Activated naive CD8-positive, alpha-beta T cell treated with anti-CD3 and anti-CD28 coated beads, Interleukin-2, amount 10 ng/mL, durations not matched to agents 7 days and 5 days (primary cell): ENCODE results near the gene CTSV. TPM values are rescaled to one million over a fixed set of nuclear protein-coding genes. Genes with fewer than 3 reads are reported as not detected.
"Not testable (repeated sequence)": the region's sequence is repeated elsewhere in the genome, so short reads cannot be mapped to it uniquely, and the experiment has no call there.

Experiments
- ATAC-seq: fragments of 150-1000 bp; cut with Tn5 transposase; one replicate; pipeline ENCODE4 v1.10.0; 2021; ENCODE audit warnings: low read depth, moderate library complexity
- POLR2A ChIA-PET: fragments of 350-600 bp; sonication (Branson Sonifier 250); formaldehyde crosslinking; loops from one replicate; lab custom pipeline; 2021; ENCODE audit warnings: antibody characterized with exemption; lab: Charles Lee
- DNase-seq: peaks from one replicate; pipeline ENCODE4 v3.0.0; 2021
- H3K27ac Mint-ChIP-seq: one replicate; pipeline ENCODE4 v1.8.0; 2022; ENCODE audit warnings: mild to moderate bottlenecking, mixed read lengths
- H3K27me3 Mint-ChIP-seq: one replicate; pipeline ENCODE4 v1.8.0; 2022; ENCODE audit warnings: mild to moderate bottlenecking, moderate library complexity, mixed read lengths
- H3K36me3 Mint-ChIP-seq: one replicate; pipeline ENCODE4 v1.8.0; 2021; ENCODE audit warnings: mild to moderate bottlenecking, mixed read lengths
- H3K4me1 Mint-ChIP-seq: one replicate; pipeline ENCODE4 v1.8.0; 2021; ENCODE audit warnings: mixed read lengths
- H3K4me3 Mint-ChIP-seq: one replicate; pipeline ENCODE4 v1.8.0; 2022; ENCODE audit warnings: mild to moderate bottlenecking, moderate library complexity, mixed read lengths
- H3K9me3 Mint-ChIP-seq: one replicate; pipeline ENCODE4 v1.8.0; 2021; ENCODE audit warnings: mixed read lengths
- total RNA-seq, 2 experiments: library from RNA; stranded (reverse); gene quantifications; one replicate each; pipeline ENCODE4 v1.2.3, GENCODE V29; 2021

The CTSV gene
- total RNA-seq, 2 experiments from 2014 or later = 0.33 to 0.45 TPM

- H3K9me3 Mint-ChIP-seq = peaks cover 6% of the 10 kb centered on the region
- ATAC-seq = no peak
- no peaks in the 10 kb centered on the region for H3K36me3 Mint-ChIP-seq
- POLR2A ChIA-PET = no interaction called here
- H3K27me3 Mint-ChIP-seq = peaks cover 5% of the 10 kb centered on the region
- no peak overlapping the region for H3K27ac Mint-ChIP-seq
- no peak overlapping the region for H3K4me3 Mint-ChIP-seq
- no peak for DNase-seq
- H3K4me1 Mint-ChIP-seq = no peaks in the 10 kb centered on the region
Observed at GRCh38 chr9:97064176-97064575, 25.2 kb upstream of the CTSV start.

- ATAC-seq = no peak
- POLR2A ChIA-PET = no interaction called here
- no peaks in the 10 kb centered on the region for H3K36me3 Mint-ChIP-seq
Observed at GRCh38 chr9:97060796-97061195, 21.9 kb upstream of the CTSV start.

GRCh38 chr9:97059626-97060025 lies 20.7 kb upstream of the CTSV start:
- Mint-ChIP-seq H3K4me1 (no peaks in the 10 kb centered on the region), H3K27me3 (peaks cover 7% of the 10 kb centered on the region), H3K9me3 (no peaks in the 10 kb centered on the region), H3K36me3 (no peaks in the 10 kb centered on the region), H3K27ac (no peak overlapping the region), H3K4me3 (no peak overlapping the region)
- DNase-seq (no peak), ATAC-seq (no peak)
- POLR2A ChIA-PET = no interaction called here

More at GRCh38 chr9:97060796-97061195, 21.9 kb upstream of the CTSV start:
- Mint-ChIP-seq H3K27me3 (peaks cover 2% of the 10 kb centered on the region), H3K4me1 (no peaks in the 10 kb centered on the region), H3K4me3 (no peak overlapping the region), H3K9me3 (peaks cover 3% of the 10 kb centered on the region), H3K27ac (no peak overlapping the region)
- DNase-seq = no peak

- DNase-seq = no peak
- H3K4me3 Mint-ChIP-seq = no peak overlapping the region
- no peak for ATAC-seq
- peaks cover 10% of the 10 kb centered on the region for H3K27me3 Mint-ChIP-seq
- POLR2A ChIA-PET = interaction anchor here (0.6 to 0.7 kb wide), 2 partner anchors 489 to 614 kb away, joined by 3 to 6 read pairs; no protein-coding TSS in a partner anchor
- no peak overlapping the region for H3K27ac Mint-ChIP-seq
- no peaks in the 10 kb centered on the region for H3K9me3 Mint-ChIP-seq
- H3K36me3 Mint-ChIP-seq = no peaks in the 10 kb centered on the region
- no peaks in the 10 kb centered on the region for H3K4me1 Mint-ChIP-seq
Observed at GRCh38 chr9:97057651-97058050, 18.7 kb upstream of the CTSV start.

GRCh38 chr9:97055891-97056290 lies 16.9 kb upstream of the CTSV start:
- H3K27ac Mint-ChIP-seq, H3K9me3 Mint-ChIP-seq, H3K4me1 Mint-ChIP-seq, H3K4me3 Mint-ChIP-seq, H3K36me3 Mint-ChIP-seq, ATAC-seq, POLR2A ChIA-PET, DNase-seq: not testable (repeated sequence)
- peaks cover 20% of the 10 kb centered on the region for H3K27me3 Mint-ChIP-seq

- Mint-ChIP-seq H3K4me1 (no peaks in the 10 kb centered on the region), H3K4me3 (no peak overlapping the region), H3K36me3 (no peaks in the 10 kb centered on the region), H3K9me3 (no peaks in the 10 kb centered on the region), H3K27ac (no peak overlapping the region), H3K27me3 (peaks cover 32% of the 10 kb centered on the region)
- POLR2A ChIA-PET = no interaction called here
- DNase-seq (no peak), ATAC-seq (no peak)
Observed at GRCh38 chr9:97053717-97054116, 14.8 kb upstream of the CTSV start.

- H3K27me3 Mint-ChIP-seq = peaks cover 34% of the 10 kb centered on the region
- no peak for ATAC-seq
Observed at GRCh38 chr9:97052735-97053134, 13.8 kb upstream of the CTSV start.

GRCh38 chr9:97046228-97046627 lies 7.3 kb upstream of the CTSV start:
- DNase-seq = no peak
- H3K36me3 Mint-ChIP-seq = no peaks in the 10 kb centered on the region
- POLR2A ChIA-PET = no interaction called here
- H3K27me3 Mint-ChIP-seq = peaks cover 45% of the 10 kb centered on the region
- no peaks in the 10 kb centered on the region for H3K4me1 Mint-ChIP-seq
- no peaks in the 10 kb centered on the region for H3K9me3 Mint-ChIP-seq
- no peak overlapping the region for H3K4me3 Mint-ChIP-seq
- ATAC-seq = no peak
- H3K27ac Mint-ChIP-seq = no peak overlapping the region

More at GRCh38 chr9:97052735-97053134, 13.8 kb upstream of the CTSV start:
- no peak overlapping the region for H3K27ac Mint-ChIP-seq
- no peaks in the 10 kb centered on the region for H3K4me1 Mint-ChIP-seq
- H3K9me3 Mint-ChIP-seq = no peaks in the 10 kb centered on the region
- DNase-seq = no peak
- H3K4me3 Mint-ChIP-seq = no peak overlapping the region
- no peaks in the 10 kb centered on the region for H3K36me3 Mint-ChIP-seq
- POLR2A ChIA-PET = no interaction called here

- Mint-ChIP-seq H3K9me3 (no peaks in the 10 kb centered on the region), H3K36me3 (no peaks in the 10 kb centered on the region), H3K27me3 (peaks cover 40% of the 10 kb centered on the region), H3K4me1 (no peaks in the 10 kb centered on the region), H3K27ac (no peak overlapping the region), H3K4me3 (no peak overlapping the region)
- POLR2A ChIA-PET = no interaction called here
- DNase-seq (no peak), ATAC-seq (no peak)
Observed at GRCh38 chr9:97045300-97045699, 6.4 kb upstream of the CTSV start.

GRCh38 chr9:97041898-97042297 lies 3.0 kb upstream of the CTSV start:
- no peak for ATAC-seq
- DNase-seq = no peak
- Mint-ChIP-seq H3K27ac (no peak overlapping the region), H3K4me1 (peaks cover 2% of the 10 kb centered on the region), H3K27me3 (peaks cover 58% of the 10 kb centered on the region), H3K9me3 (peaks cover 4% of the 10 kb centered on the region), H3K36me3 (peaks cover 2% of the 10 kb centered on the region), H3K4me3 (no peak overlapping the region)
- POLR2A ChIA-PET = no interaction called here

GRCh38 chr9:97039514-97039860 lies 545 bp upstream of the CTSV start:
- peaks cover 4% of the 10 kb centered on the region for H3K9me3 Mint-ChIP-seq
- peaks cover 2% of the 10 kb centered on the region for H3K36me3 Mint-ChIP-seq
- H3K4me1 Mint-ChIP-seq = peaks cover 2% of the 10 kb centered on the region
- H3K27me3 Mint-ChIP-seq = peaks cover 60% of the 10 kb centered on the region
- POLR2A ChIA-PET = no interaction called here
- peak overlapping the region; percentile 87 for H3K4me3 Mint-ChIP-seq
- no peak overlapping the region for H3K27ac Mint-ChIP-seq
- DNase-seq = no peak
- no peak for ATAC-seq

- H3K9me3 Mint-ChIP-seq, ATAC-seq, H3K4me3 Mint-ChIP-seq, POLR2A ChIA-PET, DNase-seq, H3K27me3 Mint-ChIP-seq, H3K27ac Mint-ChIP-seq, H3K4me1 Mint-ChIP-seq, H3K36me3 Mint-ChIP-seq: not testable (repeated sequence)
Observed at GRCh38 chr9:97023505-97023904, 15.4 kb downstream of the CTSV start.

GRCh38 chr9:97013151-97014132 lies 25.5 kb downstream of the CTSV start:
- Mint-ChIP-seq H3K4me3 (peak overlapping the region; percentile 87), H3K27ac (peak overlapping the region; percentile 90)
- H3K36me3 Mint-ChIP-seq, H3K27me3 Mint-ChIP-seq, H3K9me3 Mint-ChIP-seq, H3K4me1 Mint-ChIP-seq: not testable (repeated sequence)
- DNase-seq (peak; percentile 77), ATAC-seq (peak; percentile 96)
- POLR2A ChIA-PET = interaction anchor here (1.0 kb wide), 1 partner anchor 139 kb away, joined by 3 read pairs; no protein-coding TSS in a partner anchor

- POLR2A ChIA-PET, H3K36me3 Mint-ChIP-seq, H3K9me3 Mint-ChIP-seq, H3K27me3 Mint-ChIP-seq, H3K4me1 Mint-ChIP-seq: not testable (repeated sequence)
- ATAC-seq (peak; percentile 62), DNase-seq (peak; percentile 29)
- peak overlapping the region; percentile 82 for H3K27ac Mint-ChIP-seq
- H3K4me3 Mint-ChIP-seq = peak overlapping the region; percentile 87
Observed at GRCh38 chr9:97012617-97013016, 26.3 kb downstream of the CTSV start.
